HCEC 1CT (cell line): ENCODE results near the gene MRRF.
"Not testable (repeated sequence)": the region's sequence is repeated elsewhere in the genome, so short reads cannot be mapped to it uniquely, and the experiment has no call there.

Source experiments
- DNase-seq: peaks from one replicate; pipeline ENCODE4 v3.0.0-alpha.2; 2017

Gene MRRF

GRCh38 chr9:122363131-122363530 lies 98.4 kb downstream of the MRRF start:
- DNase-seq = not testable (repeated sequence)

- DNase-seq = no peak
Measured at GRCh38 chr9:122364117-122364782, 99.6 kb downstream of the MRRF start.

- DNase-seq = no peak
Measured at GRCh38 chr9:122364783-122365150, 100.1 kb downstream of the MRRF start.

- DNase-seq = no peak
Measured at GRCh38 chr9:122366074-122366660, 101.5 kb downstream of the MRRF start.

GRCh38 chr9:122367065-122367464 lies 102.4 kb downstream of the MRRF start:
- no peak for DNase-seq

- DNase-seq = no peak
Measured at GRCh38 chr9:122367774-122368460, 103.2 kb downstream of the MRRF start.

- no peak for DNase-seq
Measured at GRCh38 chr9:122368642-122369041, 104.0 kb downstream of the MRRF start.

- DNase-seq = no peak
Measured at GRCh38 chr9:122370303-122370702, 105.6 kb downstream of the MRRF start.

GRCh38 chr9:122370869-122371755 lies 106.4 kb downstream of the MRRF start, which contains the start of gene PTGS1:
Gene PTGS1 (plus strand): TSS chr9:122371024. CDS start chr9:122371085, 61 bp downstream.
- DNase-seq = peak; percentile 53

GRCh38 chr9:122371846-122372245 lies 107.2 kb downstream of the MRRF start:
- no peak for DNase-seq

- DNase-seq = no peak
Measured at GRCh38 chr9:122372856-122373845, 108.5 kb downstream of the MRRF start.

- DNase-seq = peak; percentile 78
Measured at GRCh38 chr9:122374885-122375420, 110.3 kb downstream of the MRRF start.

GRCh38 chr9:122376796-122377195 lies 112.1 kb downstream of the MRRF start:
- no peak for DNase-seq

GRCh38 chr9:122377241-122378164 lies 112.8 kb downstream of the MRRF start:
- DNase-seq = no peak

GRCh38 chr9:122378236-122378635 lies 113.6 kb downstream of the MRRF start:
- DNase-seq = no peak

- DNase-seq = no peak
Measured at GRCh38 chr9:122379340-122379739, 114.7 kb downstream of the MRRF start.

- DNase-seq = no peak
Measured at GRCh38 chr9:122380293-122380692, 115.6 kb downstream of the MRRF start.
